Neural progenitor cell (in vitro differentiated cells): ENCODE results near the gene ZBTB46. TPM values are rescaled to one million over a fixed set of nuclear protein-coding genes. Genes with fewer than 3 reads are reported as not detected.
A peak's percentile ranks its signal among the peaks of the same experiment; 100 is the strongest.

Experiments
- DNase-seq: peaks from one replicate; pipeline ENCODE4 v3.0.0-alpha.2; 2016; ENCODE audit warnings: low spot score
- H2AFZ ChIP-seq: fragments of 200-600 bp; sonication (generic); replicated peaks from 2 replicates; pipeline ENCODE4 v1.6.1; 2016; ENCODE audit warnings: antibody characterized with exemption
- H3F3A ChIP-seq: fragments of 200-600 bp; sonication (generic); 2 replicates; pipeline ENCODE4 v1.6.1; 2016; ENCODE audit warnings: antibody characterized with exemption, low read depth
- H3K27ac ChIP-seq: fragments of 200-600 bp; sonication (generic); 2 replicates; pipeline ENCODE4 v1.5.1; 2016; ENCODE audit warnings: mild to moderate bottlenecking
- H3K27me3 ChIP-seq: fragments of 200-600 bp; sonication (generic); 2 replicates; pipeline ENCODE4 v1.6.1; 2016; ENCODE audit warnings: mild to moderate bottlenecking, moderate library complexity
- H3K36me3 ChIP-seq: fragments of 200-600 bp; sonication (generic); 2 replicates; pipeline ENCODE4 v1.5.1; 2016
- H3K4me1 ChIP-seq: fragments of 200-600 bp; sonication (generic); 2 replicates; pipeline ENCODE4 v1.6.1; 2016; ENCODE audit warnings: mixed run types
- H3K4me2 ChIP-seq: fragments of 200-600 bp; sonication (generic); 2 replicates; pipeline ENCODE4 v1.6.1; 2016
- H3K4me3 ChIP-seq: fragments of 200-600 bp; sonication (generic); 2 replicates; pipeline ENCODE4 v1.5.1; 2016
- H3K79me2 ChIP-seq: fragments of 200-600 bp; sonication (generic); 2 replicates; pipeline ENCODE4 v1.6.1; 2016; ENCODE audit warnings: low read depth
- H3K9ac ChIP-seq: fragments of 200-600 bp; sonication (generic); 2 replicates; pipeline ENCODE4 v1.6.1; 2016
- H3K9me3 ChIP-seq: fragments of 200-600 bp; sonication (generic); 2 replicates; pipeline ENCODE4 v1.5.1; 2016; ENCODE audit warnings: low read depth
- H4K20me1 ChIP-seq: fragments of 200-600 bp; sonication (generic); 2 replicates; pipeline ENCODE4 v1.6.1; 2016; ENCODE audit warnings: low read depth
- H3K27ac Mint-ChIP-seq: 3 replicates; pipeline ENCODE4 v1.8.0; 2021; ENCODE audit warnings: mixed read lengths
- H3K27me3 Mint-ChIP-seq: 2 replicates; pipeline ENCODE4 v1.8.0; 2022; ENCODE audit warnings: low read depth, mild to moderate bottlenecking, inconsistent platforms, moderate library complexity, mixed read lengths; ENCODE audit not compliant: insufficient read depth
- H3K36me3 Mint-ChIP-seq: 3 replicates; pipeline ENCODE4 v1.8.0; 2021; ENCODE audit warnings: mixed read lengths
- H3K4me1 Mint-ChIP-seq: 3 replicates; pipeline ENCODE4 v1.8.0; 2021; ENCODE audit warnings: mixed read lengths
- H3K4me3 Mint-ChIP-seq: 3 replicates; pipeline ENCODE4 v1.8.0; 2021; ENCODE audit warnings: mild to moderate bottlenecking, moderate library complexity, mixed read lengths
- H3K9me3 Mint-ChIP-seq: 3 replicates; pipeline ENCODE4 v1.8.0; 2020; ENCODE audit warnings: mixed read lengths
- CTCF ChIP-seq: fragments of 200-600 bp; sonication (generic); IDR thresholded peaks from 2 replicates; pipeline ENCODE4 v1.5.1; 2017; ENCODE audit warnings: antibody characterized with exemption, mild to moderate bottlenecking
- EZH2 ChIP-seq: fragments of 200-600 bp; sonication (generic); IDR thresholded peaks from 2 replicates; pipeline ENCODE4 v1.6.1; 2017; ENCODE audit warnings: antibody characterized with exemption, mild to moderate bottlenecking, moderate library complexity
- EZH2phosphoT487 ChIP-seq: fragments of 200-600 bp; sonication (generic); IDR thresholded peaks from 2 replicates; pipeline ENCODE4 v1.6.1; 2017; ENCODE audit warnings: antibody characterized with exemption
- total RNA-seq: library from RNA; depleted of rRNA; stranded (reverse); fragments of >200 nt; gene quantifications from 2 replicates; pipeline ENCODE4 v1.2.3, GENCODE V29; 2015; ENCODE audit warnings: low replicate concordance

The ZBTB46 gene
- total RNA-seq, 1 donor from 2014 or later = 8.1 TPM

GRCh38 chr20:63747622-63748069 is 83.4 kb downstream of the ZBTB46 start:
- Mint-ChIP-seq H3K36me3 (peaks cover 4% of the 10 kb centered on the region), H3K27me3 (peaks cover 9% of the 10 kb centered on the region), H3K4me3 (no peak overlapping the region), H3K9me3 (no peaks in the 10 kb centered on the region), H3K27ac (no peak overlapping the region), H3K4me1 (peaks cover 7% of the 10 kb centered on the region)
- no peaks in the 10 kb centered on the region for H3K79me2 ChIP-seq
- H3F3A ChIP-seq = peaks cover 13% of the 10 kb centered on the region
- no peaks in the 10 kb centered on the region for H3K36me3 ChIP-seq
- no peaks in the 10 kb centered on the region for H3K4me1 ChIP-seq
- no peak overlapping the region for H3K9ac ChIP-seq
- DNase-seq = no peak
- H3K27me3 ChIP-seq = no peaks in the 10 kb centered on the region
- no peak overlapping the region for H3K4me2 ChIP-seq
- no peak overlapping the region for H3K4me3 ChIP-seq
- TF ChIP-seq EZH2 = no peak
- H2AFZ ChIP-seq = no peak overlapping the region
- H4K20me1 ChIP-seq = no peaks in the 10 kb centered on the region
- H3K9me3 ChIP-seq = no peaks in the 10 kb centered on the region
- H3K27ac ChIP-seq = no peak overlapping the region

DNA sequence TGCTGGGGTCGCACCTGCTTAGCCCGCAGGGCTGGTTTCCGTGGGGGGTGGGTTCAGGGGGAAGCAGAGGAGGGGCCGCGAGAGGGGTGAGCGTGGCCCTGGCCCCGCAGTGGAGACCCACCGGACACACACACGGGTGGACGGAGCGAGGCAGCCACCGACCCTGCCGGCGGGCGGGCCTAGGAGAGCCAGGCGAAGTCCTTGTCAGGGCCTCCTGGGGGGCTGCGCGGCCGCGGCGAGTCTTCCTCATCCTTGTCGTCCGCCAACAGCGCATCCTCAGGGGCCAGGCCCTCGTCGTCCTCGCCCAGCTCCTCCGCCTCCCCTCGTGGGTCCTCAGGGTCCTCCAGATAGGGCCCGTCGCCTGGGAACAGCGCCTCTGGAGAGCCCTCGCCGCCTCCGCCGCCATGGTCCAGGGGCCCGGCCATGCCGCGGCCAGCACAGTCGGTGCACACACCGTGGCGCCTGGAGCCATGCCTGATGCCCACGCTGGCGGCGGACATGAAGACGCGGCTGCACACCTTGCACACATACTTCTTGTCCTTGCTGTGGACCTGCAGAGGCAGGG is 84.2 kb downstream of the ZBTB46 start:
- Histone ChIP-seq H3K27ac (no peak overlapping the region), H3K4me2 (no peak overlapping the region), H3F3A (peaks cover 13% of the 10 kb centered on the region), H2AFZ (no peak overlapping the region), H3K4me1 (no peaks in the 10 kb centered on the region), H4K20me1 (peaks cover 2% of the 10 kb centered on the region), H3K36me3 (no peaks in the 10 kb centered on the region), H3K79me2 (peaks cover under 1% of the 10 kb centered on the region), H3K4me3 (no peak overlapping the region), H3K27me3 (no peaks in the 10 kb centered on the region), H3K9me3 (no peaks in the 10 kb centered on the region), H3K9ac (no peak overlapping the region)
- peaks cover 4% of the 10 kb centered on the region for H3K36me3 Mint-ChIP-seq
- no peaks in the 10 kb centered on the region for H3K9me3 Mint-ChIP-seq
- peaks cover 6% of the 10 kb centered on the region for H3K4me1 Mint-ChIP-seq
- TF ChIP-seq EZH2phosphoT487 (no peak), CTCF (no peak), EZH2 (no peak)
- DNase-seq = no peak
- H3K27ac Mint-ChIP-seq = no peak overlapping the region
- H3K4me3 Mint-ChIP-seq = no peak overlapping the region
- peaks cover 9% of the 10 kb centered on the region for H3K27me3 Mint-ChIP-seq

DNA sequence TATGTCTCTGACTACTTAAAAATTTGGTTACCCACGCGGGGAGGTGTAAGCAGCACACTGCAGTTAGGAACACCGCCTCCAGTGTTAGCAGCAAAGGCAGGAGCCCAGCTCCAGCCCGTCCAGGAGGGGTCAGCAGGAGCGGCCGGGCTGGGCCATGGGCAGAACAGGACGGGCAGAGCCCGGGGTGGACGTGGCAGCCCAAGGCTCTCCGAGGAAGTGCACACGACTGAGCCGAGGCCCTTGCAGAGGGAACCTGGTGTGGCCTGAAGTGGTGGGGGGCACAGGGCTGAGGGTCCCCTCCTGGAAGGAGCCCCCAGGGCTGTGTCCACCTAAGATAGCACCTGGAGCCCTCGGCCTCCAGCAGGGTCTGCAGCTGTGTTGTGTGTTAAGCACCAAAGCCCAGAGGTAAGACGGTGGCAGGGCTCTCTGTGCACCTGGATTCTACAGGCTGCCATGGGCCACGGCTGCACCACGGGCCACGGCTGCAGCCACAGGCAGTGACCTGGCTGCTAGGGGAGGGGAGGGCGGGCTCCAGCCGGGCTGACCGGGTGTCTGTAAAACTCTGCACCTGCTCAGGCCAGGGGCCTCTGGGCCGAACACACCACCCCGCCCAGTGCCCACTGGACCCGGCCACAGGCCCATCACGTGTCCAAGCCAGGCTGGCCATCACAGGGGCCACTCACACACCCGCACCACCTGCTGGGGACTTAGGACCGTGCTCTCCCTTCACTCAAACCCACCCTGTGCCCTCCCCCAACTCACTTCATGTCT is 84.9 kb downstream of the ZBTB46 start:
- peaks cover 6% of the 10 kb centered on the region for H3K4me1 ChIP-seq
- Mint-ChIP-seq H3K36me3 (peaks cover 4% of the 10 kb centered on the region), H3K9me3 (no peaks in the 10 kb centered on the region), H3K4me1 (peaks cover 4% of the 10 kb centered on the region), H3K27ac (peak overlapping the region; percentile 97), H3K27me3 (peaks cover 9% of the 10 kb centered on the region), H3K4me3 (peak overlapping the region; percentile 75)
- H3F3A ChIP-seq = peaks cover 16% of the 10 kb centered on the region
- DNase-seq = no peak
- H3K79me2 ChIP-seq = peaks cover 7% of the 10 kb centered on the region
- TF ChIP-seq EZH2 (no peak), EZH2phosphoT487 (no peak), CTCF (no peak)
- H3K9me3 ChIP-seq = no peaks in the 10 kb centered on the region
- peaks cover 8% of the 10 kb centered on the region for H4K20me1 ChIP-seq
- peak overlapping the region; percentile 31 for H3K27ac ChIP-seq
- H2AFZ ChIP-seq = no peak overlapping the region
- no peak overlapping the region for H3K9ac ChIP-seq
- H3K27me3 ChIP-seq = no peaks in the 10 kb centered on the region
- no peak overlapping the region for H3K4me3 ChIP-seq
- H3K4me2 ChIP-seq = no peak overlapping the region
- no peaks in the 10 kb centered on the region for H3K36me3 ChIP-seq

DNA sequence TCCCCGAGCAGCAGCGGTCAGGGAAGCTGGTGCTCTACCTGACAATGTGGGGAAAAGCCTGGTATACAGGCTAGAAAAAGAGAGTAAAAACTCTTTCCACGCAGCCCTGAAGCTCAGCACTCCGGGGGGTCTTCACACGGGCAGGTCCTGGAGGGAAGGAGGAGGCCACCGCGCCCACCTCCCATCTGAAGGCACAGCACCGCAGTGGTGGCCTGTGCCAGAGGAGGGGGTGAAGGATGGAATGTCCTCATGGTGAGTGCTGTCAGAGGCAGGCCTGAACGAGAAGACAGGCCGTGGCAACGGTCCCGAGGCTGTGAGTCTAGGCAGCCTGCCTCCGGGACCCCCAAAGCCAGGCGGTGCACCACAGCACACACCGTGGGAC is 85.6 kb downstream of the ZBTB46 start:
- Histone ChIP-seq H4K20me1 (peaks cover 14% of the 10 kb centered on the region), H3K9me3 (no peaks in the 10 kb centered on the region), H3F3A (peaks cover 23% of the 10 kb centered on the region), H3K27me3 (no peaks in the 10 kb centered on the region), H2AFZ (no peak overlapping the region), H3K4me3 (no peak overlapping the region), H3K4me1 (peaks cover 7% of the 10 kb centered on the region), H3K9ac (no peak overlapping the region), H3K79me2 (peaks cover 8% of the 10 kb centered on the region), H3K27ac (peak overlapping the region; percentile 31), H3K4me2 (no peak overlapping the region), H3K36me3 (no peaks in the 10 kb centered on the region)
- peaks cover 2% of the 10 kb centered on the region for H3K4me1 Mint-ChIP-seq
- no peak for DNase-seq
- H3K36me3 Mint-ChIP-seq = peaks cover 4% of the 10 kb centered on the region
- peak overlapping the region; percentile 97 for H3K27ac Mint-ChIP-seq
- peaks cover 9% of the 10 kb centered on the region for H3K27me3 Mint-ChIP-seq
- TF ChIP-seq EZH2 (no peak), EZH2phosphoT487 (no peak), CTCF (no peak)
- H3K4me3 Mint-ChIP-seq = no peak overlapping the region
- H3K9me3 Mint-ChIP-seq = no peaks in the 10 kb centered on the region
